OCI-LY1 (cell line): ENCODE results near the gene AP3S1.

Source experiments
- EZH2 ChIP-seq: fragments of 200-600 bp; sonication (generic), shearing (Covaris generic); IDR thresholded peaks from 2 replicates; pipeline ENCODE4 v1.8.0; 2017; ENCODE audit warnings: borderline replicate concordance, mixed run types, mild to moderate bottlenecking, antibody characterized with exemption, low read length, moderate library complexity, mixed read lengths
- TF ChIP-seq, protein P1 (sequence below): fragments of 200-600 bp; sonication (generic), shearing (Covaris generic); IDR thresholded peaks from 2 replicates; pipeline ENCODE4 v1.5.1; 2017; ENCODE audit warnings: mild to moderate bottlenecking, antibody characterized with exemption, low read length, moderate library complexity, mixed read lengths

DNA sequence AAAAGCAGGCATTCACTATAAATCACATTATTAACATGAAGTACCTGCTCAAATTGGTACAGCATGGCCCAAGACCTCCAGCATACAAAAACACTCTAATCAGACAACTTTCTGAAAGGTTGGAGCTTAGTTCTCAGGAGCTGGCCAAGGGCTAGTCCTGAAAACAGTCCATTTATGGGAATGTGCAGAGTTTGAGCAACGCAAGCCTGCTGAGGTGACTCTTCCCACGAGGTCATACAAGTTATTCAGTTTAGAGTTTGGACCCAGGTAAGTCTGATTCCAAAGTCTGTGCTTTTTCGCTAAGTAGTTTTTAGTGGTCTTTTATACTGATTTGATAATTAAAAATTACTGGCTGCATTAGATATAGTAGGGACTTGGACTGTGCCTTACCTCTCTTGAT is 52.6 kb downstream of the AP3S1 start:
- TF ChIP-seq, protein P1, sequence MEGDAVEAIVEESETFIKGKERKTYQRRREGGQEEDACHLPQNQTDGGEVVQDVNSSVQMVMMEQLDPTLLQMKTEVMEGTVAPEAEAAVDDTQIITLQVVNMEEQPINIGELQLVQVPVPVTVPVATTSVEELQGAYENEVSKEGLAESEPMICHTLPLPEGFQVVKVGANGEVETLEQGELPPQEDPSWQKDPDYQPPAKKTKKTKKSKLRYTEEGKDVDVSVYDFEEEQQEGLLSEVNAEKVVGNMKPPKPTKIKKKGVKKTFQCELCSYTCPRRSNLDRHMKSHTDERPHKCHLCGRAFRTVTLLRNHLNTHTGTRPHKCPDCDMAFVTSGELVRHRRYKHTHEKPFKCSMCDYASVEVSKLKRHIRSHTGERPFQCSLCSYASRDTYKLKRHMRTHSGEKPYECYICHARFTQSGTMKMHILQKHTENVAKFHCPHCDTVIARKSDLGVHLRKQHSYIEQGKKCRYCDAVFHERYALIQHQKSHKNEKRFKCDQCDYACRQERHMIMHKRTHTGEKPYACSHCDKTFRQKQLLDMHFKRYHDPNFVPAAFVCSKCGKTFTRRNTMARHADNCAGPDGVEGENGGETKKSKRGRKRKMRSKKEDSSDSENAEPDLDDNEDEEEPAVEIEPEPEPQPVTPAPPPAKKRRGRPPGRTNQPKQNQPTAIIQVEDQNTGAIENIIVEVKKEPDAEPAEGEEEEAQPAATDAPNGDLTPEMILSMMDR = no peak
- TF ChIP-seq EZH2 = no peak
